Fibroblast of villous mesenchyme (primary cell): ENCODE results near the gene DYNC1I1. TPM values are rescaled to one million over a fixed set of nuclear protein-coding genes. Genes with fewer than 3 reads are reported as not detected.
"Not testable (repeated sequence)": the region's sequence is repeated elsewhere in the genome, so short reads cannot be mapped to it uniquely, and the experiment has no call there.

Experiments used
- DNase-seq: peaks from one replicate; pipeline ENCODE4 v3.0.0-alpha.2; 2010; ENCODE audit warnings: low read depth
- H3K4me3 ChIP-seq: 2 replicates; pipeline ENCODE4 v1.5.1; 2011; ENCODE audit warnings: low read depth, mild to moderate bottlenecking, low read length
- total RNA-seq: library from RNA; depleted of rRNA; stranded (reverse); fragments of >200 nt; gene quantifications from 2 replicates; pipeline ENCODE4 v1.2.3, GENCODE V29; 2012
- TF ChIP-seq, protein P1 (sequence below): IDR thresholded peaks from 2 replicates; pipeline ENCODE4 v1.5.1; 2012; ENCODE audit warnings: low read depth, mild to moderate bottlenecking, low read length; ENCODE audit not compliant: insufficient read depth

DYNC1I1 gene
- total RNA-seq, 1 donor, result 0.43 TPM

DNA sequence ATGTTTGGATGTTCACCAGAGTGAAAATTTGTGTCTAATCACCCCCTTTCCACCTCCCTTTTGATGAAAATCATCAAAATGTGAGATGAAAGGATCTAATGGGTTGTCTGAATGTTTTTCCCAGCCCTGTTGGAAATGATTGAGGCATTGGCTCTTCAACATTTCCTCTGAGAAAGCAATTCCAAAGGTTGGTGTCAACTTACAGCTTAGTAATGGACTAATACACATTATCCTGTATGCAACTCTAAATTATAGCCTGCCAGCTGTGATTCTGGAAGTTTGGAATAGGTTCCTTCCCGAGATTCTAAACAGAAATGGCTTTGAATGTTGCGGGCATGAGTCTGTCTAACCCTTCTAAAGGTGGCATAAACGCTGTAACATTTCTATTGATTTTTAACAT is 152.9 kb downstream of the DYNC1I1 start:
- TF ChIP-seq, protein P1, sequence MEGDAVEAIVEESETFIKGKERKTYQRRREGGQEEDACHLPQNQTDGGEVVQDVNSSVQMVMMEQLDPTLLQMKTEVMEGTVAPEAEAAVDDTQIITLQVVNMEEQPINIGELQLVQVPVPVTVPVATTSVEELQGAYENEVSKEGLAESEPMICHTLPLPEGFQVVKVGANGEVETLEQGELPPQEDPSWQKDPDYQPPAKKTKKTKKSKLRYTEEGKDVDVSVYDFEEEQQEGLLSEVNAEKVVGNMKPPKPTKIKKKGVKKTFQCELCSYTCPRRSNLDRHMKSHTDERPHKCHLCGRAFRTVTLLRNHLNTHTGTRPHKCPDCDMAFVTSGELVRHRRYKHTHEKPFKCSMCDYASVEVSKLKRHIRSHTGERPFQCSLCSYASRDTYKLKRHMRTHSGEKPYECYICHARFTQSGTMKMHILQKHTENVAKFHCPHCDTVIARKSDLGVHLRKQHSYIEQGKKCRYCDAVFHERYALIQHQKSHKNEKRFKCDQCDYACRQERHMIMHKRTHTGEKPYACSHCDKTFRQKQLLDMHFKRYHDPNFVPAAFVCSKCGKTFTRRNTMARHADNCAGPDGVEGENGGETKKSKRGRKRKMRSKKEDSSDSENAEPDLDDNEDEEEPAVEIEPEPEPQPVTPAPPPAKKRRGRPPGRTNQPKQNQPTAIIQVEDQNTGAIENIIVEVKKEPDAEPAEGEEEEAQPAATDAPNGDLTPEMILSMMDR, result no peak
- no peak for DNase-seq
- H3K4me3 ChIP-seq, result no peak overlapping the region

DNA sequence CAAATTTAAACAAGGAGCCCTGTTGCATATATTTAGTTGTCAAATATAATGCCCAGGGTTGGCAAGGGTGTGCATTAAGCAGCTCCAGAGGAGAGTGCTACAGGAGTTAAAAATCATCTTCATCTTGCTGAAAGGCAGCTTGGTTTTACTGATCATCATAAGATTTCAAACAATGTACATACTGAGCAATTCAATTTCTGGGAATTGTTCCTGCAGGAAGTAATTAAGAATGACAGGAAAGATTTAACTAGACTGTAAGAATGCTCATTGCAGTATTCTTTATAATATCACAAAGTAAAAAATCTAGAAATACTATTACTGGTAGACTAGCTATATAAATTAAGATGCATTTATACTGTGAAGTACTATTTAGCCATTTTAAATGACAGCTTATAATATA is 153.6 kb downstream of the DYNC1I1 start:
- no peak overlapping the region for H3K4me3 ChIP-seq
- TF ChIP-seq, protein P1, result no peak
- no peak for DNase-seq

DNA sequence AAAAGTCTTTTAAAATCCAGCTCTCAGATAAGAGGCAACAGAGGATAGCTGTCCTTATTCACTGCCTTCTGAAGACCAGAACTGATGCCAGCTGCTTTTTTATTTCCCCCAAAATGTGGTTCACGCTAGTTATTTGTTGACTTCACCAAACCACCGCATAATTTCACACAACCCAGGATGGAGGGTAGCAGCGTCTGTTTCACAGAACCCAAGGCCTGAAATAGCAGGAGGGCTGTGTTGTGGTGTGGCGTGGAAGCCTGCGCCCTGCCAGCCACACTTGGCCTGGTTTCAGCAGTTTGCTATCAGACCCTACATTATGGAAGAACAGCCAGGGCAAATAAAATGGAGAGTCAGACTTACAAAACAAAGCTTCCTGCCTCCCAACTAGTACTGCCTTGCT is 155.4 kb downstream of the DYNC1I1 start:
- H3K4me3 ChIP-seq, result no peak overlapping the region
- no peak for DNase-seq
- TF ChIP-seq, protein P1, result no peak

DNA sequence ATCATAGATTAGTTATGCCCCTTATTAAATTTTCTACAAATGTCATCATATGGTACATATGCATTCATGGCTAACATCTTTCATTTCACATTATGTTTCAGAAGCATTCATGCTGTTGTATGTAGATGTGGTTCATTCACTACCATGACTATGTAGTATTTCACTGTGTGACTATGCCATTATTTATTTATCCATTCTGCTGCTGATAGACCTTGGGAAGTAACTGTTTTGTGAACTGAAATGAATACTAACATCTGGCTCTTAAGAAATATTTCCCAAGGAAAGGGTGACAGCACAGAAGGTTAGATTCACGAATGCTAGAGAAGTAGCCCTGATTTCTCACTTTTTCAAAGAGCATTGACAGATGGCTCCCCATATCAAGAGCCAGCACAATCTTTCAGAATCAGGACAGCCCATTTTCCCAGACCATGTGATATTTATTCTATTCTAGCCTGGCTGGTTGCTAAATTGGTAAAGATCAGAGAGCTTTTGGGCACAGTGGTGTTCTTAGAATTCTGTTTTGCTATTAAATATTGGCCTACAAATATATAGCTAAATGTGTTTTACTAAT is 157.4 kb downstream of the DYNC1I1 start:
- no peak overlapping the region for H3K4me3 ChIP-seq
- TF ChIP-seq, protein P1, result no peak
- no peak for DNase-seq

DNA sequence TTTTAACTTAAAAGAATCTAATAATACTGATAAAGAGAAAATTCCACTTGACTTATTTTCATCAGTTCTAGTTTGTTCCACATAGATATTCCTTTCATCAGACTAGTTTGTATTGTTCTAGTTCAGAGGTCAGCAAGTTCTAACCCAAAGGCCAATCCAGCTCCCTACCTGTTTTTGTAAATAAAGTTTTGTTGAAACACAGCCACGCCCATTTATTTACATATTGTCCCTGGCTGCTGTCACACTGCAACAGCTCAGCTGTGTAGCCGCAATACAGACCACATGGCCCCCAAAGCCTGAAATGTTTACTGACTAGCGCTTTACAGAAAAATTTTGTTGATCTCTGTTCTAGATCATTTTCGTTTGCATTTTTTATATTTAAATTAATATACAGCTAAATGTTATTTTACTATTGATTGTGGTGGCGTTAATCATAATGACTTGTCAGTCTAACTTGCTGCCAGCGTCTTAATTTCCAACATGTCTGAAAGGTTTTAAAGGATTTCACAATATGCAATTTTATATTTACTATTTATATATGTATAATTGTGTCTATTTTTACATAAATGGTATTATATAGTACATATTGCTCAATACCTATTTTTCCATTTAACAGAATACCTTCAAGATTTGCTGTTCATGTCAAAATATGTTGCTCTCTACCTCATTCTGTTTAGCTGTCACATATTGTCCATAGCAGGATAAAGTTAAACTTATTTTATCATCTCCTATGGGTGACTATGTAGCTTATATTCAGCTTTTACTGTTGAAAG is 159.3 kb downstream of the DYNC1I1 start:
- no peak for DNase-seq
- TF ChIP-seq, protein P1, result no peak
- H3K4me3 ChIP-seq, result no peak overlapping the region

DNA sequence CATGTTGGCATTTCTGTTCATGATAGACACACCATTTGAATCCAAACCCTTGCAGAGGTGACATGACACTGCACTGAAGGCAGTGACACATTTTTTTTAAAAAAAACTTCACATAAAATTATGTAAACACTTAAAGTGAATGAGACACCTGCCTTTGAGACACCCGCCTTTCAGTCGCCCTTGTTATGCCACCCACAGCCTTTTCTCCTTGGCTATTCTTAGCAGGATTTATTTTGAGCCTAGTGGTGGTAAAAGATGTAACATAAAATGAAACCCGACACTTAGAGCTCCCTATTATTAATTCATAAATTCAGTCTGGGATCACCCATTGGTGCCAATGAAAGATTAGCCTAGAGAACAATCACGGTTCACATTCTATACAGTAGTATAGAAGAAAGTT is 161.3 kb downstream of the DYNC1I1 start:
- TF ChIP-seq, protein P1, result no peak
- DNase-seq, result no peak
- H3K4me3 ChIP-seq, result no peak overlapping the region

DNA sequence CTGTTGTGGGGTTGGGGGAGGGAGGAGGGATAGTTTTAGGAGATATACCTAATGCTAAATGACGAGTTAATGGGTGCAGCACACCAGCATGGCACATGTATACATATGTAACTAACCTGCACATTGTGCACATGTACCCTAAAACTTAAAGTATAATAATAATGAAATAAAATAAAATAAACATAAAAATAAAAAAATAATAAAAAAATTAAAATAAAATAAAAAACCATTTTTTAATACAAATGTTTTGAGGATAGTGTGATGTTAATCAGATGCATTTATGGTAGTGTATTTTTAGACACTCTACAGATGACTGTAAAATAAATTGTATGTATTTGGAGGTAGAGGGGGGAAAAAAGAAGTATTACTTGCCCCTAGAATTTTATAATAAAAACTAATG is 172.5 kb downstream of the DYNC1I1 start:
- not testable (repeated sequence) for H3K4me3 ChIP-seq, DNase-seq
